Pancreas (tissue), 10 donors: Measurements from ENCODE around the gene KRT86. TPM values are rescaled to one million over a fixed set of nuclear protein-coding genes. Genes with fewer than 3 reads are reported as not detected.
"Not testable (repeated sequence)": the region's sequence is repeated elsewhere in the genome, so short reads cannot be mapped to it uniquely, and the experiment has no call there.

Source experiments
- ATAC-seq, 4 donors: fragments of 200-7000 bp; cut with Tn5 transposase; one replicate each; pipeline versions ENCODE4 v1.8.0 to v1.9.1; 2020; ENCODE audit warnings: mild to moderate bottlenecking in 4 of 4, moderate library complexity in 4 of 4
- DNase-seq, 6 donors: peaks; one replicate each; pipeline ENCODE4 v3.0.0-alpha.2; 2020
- FAIRE-seq: peaks from 2 replicates; lab custom pipeline; 2012; peaks lifted over from hg19 to GRCh38; lab: Jason Lieb, UNC
- H3K27ac ChIP-seq, 4 donors: fragments of 200-600 bp; sonication (generic); 1 replicate in 3 of 4; 2 replicates in 1 of 4; pipeline versions ENCODE4 v1.5.0 to v1.8.0; 2020
- H3K27me3 ChIP-seq, 4 donors: fragments of 200-600 bp; one replicate each; pipeline ENCODE4 v1.8.0; 2021
- H3K36me3 ChIP-seq, 3 donors: fragments of 200-600 bp; sonication (generic) in 1 of 3; one replicate each; pipeline versions ENCODE4 v1.5.0 to v1.8.0; 2020 to 2021
- H3K4me1 ChIP-seq, 3 donors: fragments of 200-600 bp; one replicate each; pipeline ENCODE4 v1.8.0; 2021
- H3K4me3 ChIP-seq, 4 donors: fragments of 200-600 bp; sonication (generic) in 2 of 4; one replicate each; pipeline versions ENCODE4 v1.5.0 to v1.8.0; 2020 to 2021
- H3K9me3 ChIP-seq, 4 donors: fragments of 200-600 bp; one replicate each; pipeline ENCODE4 v1.8.0; 2021
- WGBS, 2 donors: extraction: QIAGEN DNeasy Blood & Tissue Kit; methylation state at CpG; one replicate each; pipeline ENCODE4 v1.1.7; 2013; 5-methylcytosine and 5-hydroxymethylcytosine counted together
- intact Hi-C, 3 donors: fragments of 100-400 bp; cut with DNase I; formaldehyde crosslinking; loops; one replicate each; pipeline versions ENCODE4 v1.11.1 to v1.14.2; 2022
- polyA plus RNA-seq, 2 donors: library from polyadenylated mRNA; stranded (reverse); fragments of 200-250 nt; gene quantifications; one replicate each; pipeline ENCODE4 v1.2.3, GENCODE V29; 2013
- total RNA-seq, 6 donors: library from RNA; stranded (reverse); fragmentation: NEBNext Ultra II Directional in 4 of 6; extraction: Animal tissue kit (Norgen Biotek cat#: 25700) in 4 of 6; gene quantifications; one replicate each; pipeline versions ENCODE4 v1.2.1 to v1.2.4, GENCODE V29; 2021 to 2023
- TF ChIP-seq, protein P1 (sequence below), 4 donors: fragments of 200-600 bp; sonication (generic) in 3 of 4; IDR thresholded peaks; one replicate each; pipeline versions ENCODE4 v1.5.0 to v1.8.0; 2021; ENCODE audit warnings: antibody characterized with exemption in 4 of 4
- donor health status: healthy with polysubstance abuse.
- donor health status: DM: no; HTN: no; CAD: no; lungs with moderate emphysema.
- donor health status: DM: no; HTN: no; CAD: no.
- donor health status: control.
- donor health status: control.
- donor health status: Bipolar disorder and iron deficiency.
- donor health status: DM: yes; HTN: yes; CAD: no.
- donor health status: DM: no; HTN: no; CAD: no.
- donor health status: DM: no; HTN: no; CAD: no.
- donor health status: DM: yes; HTN: yes; CAD: no.

The KRT86 gene
- total and polyA plus RNA-seq, 8 donors = 0.60 to 3.3 (median 1.8) TPM

- WGBS, 2 donors = 87 to 88% methylated on average over 7 of the region's 7 CpGs
- no peak for ATAC-seq
These were observed 35.4 kb upstream of the KRT86 start for GRCh38 chr12:52238916-52239646.

GRCh38 chr12:52239767-52240166 is 34.7 kb upstream of the KRT86 start:
- H3K27me3 ChIP-seq = no peaks in the 10 kb centered on the region
- H3K36me3 ChIP-seq = no peaks in the 10 kb centered on the region
- H3K4me3 ChIP-seq = no peak overlapping the region
- no peak overlapping the region for H3K27ac ChIP-seq
- peaks cover 27 to 45% (median 35%) of the 10 kb centered on the region in 3 donors for H3K4me1 ChIP-seq
- 44 to 61% methylated on average over 2 of the region's 2 CpGs for whole genome bisulfite sequencing, 2 donors
- no peak for ATAC-seq
- TF ChIP-seq, protein P1, sequence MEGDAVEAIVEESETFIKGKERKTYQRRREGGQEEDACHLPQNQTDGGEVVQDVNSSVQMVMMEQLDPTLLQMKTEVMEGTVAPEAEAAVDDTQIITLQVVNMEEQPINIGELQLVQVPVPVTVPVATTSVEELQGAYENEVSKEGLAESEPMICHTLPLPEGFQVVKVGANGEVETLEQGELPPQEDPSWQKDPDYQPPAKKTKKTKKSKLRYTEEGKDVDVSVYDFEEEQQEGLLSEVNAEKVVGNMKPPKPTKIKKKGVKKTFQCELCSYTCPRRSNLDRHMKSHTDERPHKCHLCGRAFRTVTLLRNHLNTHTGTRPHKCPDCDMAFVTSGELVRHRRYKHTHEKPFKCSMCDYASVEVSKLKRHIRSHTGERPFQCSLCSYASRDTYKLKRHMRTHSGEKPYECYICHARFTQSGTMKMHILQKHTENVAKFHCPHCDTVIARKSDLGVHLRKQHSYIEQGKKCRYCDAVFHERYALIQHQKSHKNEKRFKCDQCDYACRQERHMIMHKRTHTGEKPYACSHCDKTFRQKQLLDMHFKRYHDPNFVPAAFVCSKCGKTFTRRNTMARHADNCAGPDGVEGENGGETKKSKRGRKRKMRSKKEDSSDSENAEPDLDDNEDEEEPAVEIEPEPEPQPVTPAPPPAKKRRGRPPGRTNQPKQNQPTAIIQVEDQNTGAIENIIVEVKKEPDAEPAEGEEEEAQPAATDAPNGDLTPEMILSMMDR (IDR thresholded peaks at IDR 0.05) = no peak
- intact Hi-C loops = no loop called here
- H3K9me3 ChIP-seq = no peaks in the 10 kb centered on the region
- no peak for FAIRE-seq
- DNase-seq = no peak

More at GRCh38 chr12:52238916-52239646, 35.4 kb upstream of the KRT86 start:
- DNase-seq (no peak), FAIRE-seq (no peak)
- intact Hi-C loops = no loop called here
- H3K36me3 ChIP-seq = no peaks in the 10 kb centered on the region
- no peaks in the 10 kb centered on the region for H3K27me3 ChIP-seq
- peaks cover 21 to 38% (median 28%) of the 10 kb centered on the region in 3 donors for H3K4me1 ChIP-seq
- no peak overlapping the region for H3K4me3 ChIP-seq
- TF ChIP-seq, protein P1 (IDR thresholded peaks at IDR 0.05) = no peak
- H3K9me3 ChIP-seq = no peaks in the 10 kb centered on the region
- no peak overlapping the region for H3K27ac ChIP-seq

GRCh38 chr12:52240247-52240646 is 34.2 kb upstream of the KRT86 start:
- H3K27me3 ChIP-seq, H3K27ac ChIP-seq, H3K36me3 ChIP-seq, H3K4me3 ChIP-seq, intact Hi-C loops, FAIRE-seq, ATAC-seq, H3K9me3 ChIP-seq: not testable (repeated sequence)
- H3K4me1 ChIP-seq = peaks cover 32 to 45% (median 39%) of the 10 kb centered on the region in 3 donors
- 88 to 91% methylated on average over 6 of the region's 6 CpGs for WGBS, 2 donors
- DNase-seq = peak in 1 of 6 donors; percentile 21

DNA sequence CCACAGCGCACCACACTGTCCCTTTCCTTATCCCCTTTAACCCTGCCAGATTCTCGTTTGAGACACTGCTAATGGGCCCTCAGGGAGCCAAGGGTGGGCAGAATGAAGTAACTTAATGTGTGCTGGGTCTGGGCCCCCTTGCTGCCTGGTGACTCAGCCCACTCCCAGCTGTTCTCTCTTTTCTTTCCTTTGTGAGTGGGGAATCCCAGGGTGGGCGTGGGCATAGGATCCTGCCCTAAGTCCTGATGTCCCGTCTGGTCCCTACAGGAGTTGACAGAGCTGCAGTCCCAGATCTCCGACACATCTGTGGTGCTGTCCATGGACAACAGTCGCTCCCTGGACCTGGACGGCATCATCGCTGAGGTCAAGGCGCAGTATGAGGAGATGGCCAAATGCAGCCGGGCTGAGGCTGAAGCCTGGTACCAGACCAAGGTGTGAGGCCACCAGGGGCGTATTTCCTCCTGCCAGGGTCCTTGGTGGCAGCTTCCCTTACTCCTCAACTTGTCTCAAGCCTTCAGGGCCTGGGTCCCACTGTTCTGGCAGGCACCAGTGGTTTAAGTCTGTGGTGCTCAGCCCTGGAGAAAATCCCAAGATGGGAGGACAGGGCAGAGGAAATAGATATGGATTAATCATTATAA is 33.1 kb upstream of the KRT86 start:
- H3K36me3 ChIP-seq = no peaks in the 10 kb centered on the region
- FAIRE-seq (no peak), ATAC-seq (no peak), DNase-seq (peak in 3 of 6 donors; percentile 15 to 41 (median 26))
- WGBS, 2 donors = 83 to 93% methylated on average over 11 of the region's 11 CpGs
- peak overlapping the region in 1 of 4 donors; percentile 19 for H3K27ac ChIP-seq
- intact Hi-C loops = no loop called here
- no peak overlapping the region for H3K4me3 ChIP-seq
- H3K27me3 ChIP-seq = no peaks in the 10 kb centered on the region
- TF ChIP-seq, protein P1 (IDR thresholded peaks at IDR 0.05) = no peak
- peaks cover 38 to 46% (median 40%) of the 10 kb centered on the region in 3 donors for H3K4me1 ChIP-seq
- H3K9me3 ChIP-seq = no peaks in the 10 kb centered on the region

GRCh38 chr12:52242442-52243258 is 31.8 kb upstream of the KRT86 start:
- Histone ChIP-seq H3K9me3 (no peaks in the 10 kb centered on the region), H3K4me1 (peaks cover 40 to 46% (median 43%) of the 10 kb centered on the region in 3 donors), H3K4me3 (no peak overlapping the region), H3K27ac (peak overlapping the region; percentile 80 to 96 (median 96)), H3K27me3 (no peaks in the 10 kb centered on the region), H3K36me3 (no peaks in the 10 kb centered on the region)
- ATAC-seq (no peak), DNase-seq (peak in 1 of 6 donors; percentile 46), FAIRE-seq (no peak)
- 96% methylated on average over 11 of the region's 11 CpGs for WGBS, 2 donors
- intact Hi-C loops = no loop called here
- TF ChIP-seq, protein P1 (IDR thresholded peaks at IDR 0.05) = no peak
